GM12878 (cell line): ENCODE measurements around the gene DMXL2. TPM values are rescaled to one million over a fixed set of nuclear protein-coding genes. Genes with fewer than 3 reads are reported as not detected.

Experiments used
- ATAC-seq: fragments of 200-7000 bp; cut with Tn5 transposase; 3 replicates; pipeline ENCODE4 v1.9.1; 2020; ENCODE audit warnings: mild to moderate bottlenecking, moderate library complexity
- BruUV-seq: library from RNA; stranded (reverse); fragments of 400-500 nt; replicated peaks from 2 replicates; lab custom pipeline; 2021; lab: Mats Ljungman, UMichigan
- CTCF ChIA-PET: fragments of 300-600 bp; sonication (Branson Sonifier 250); formaldehyde crosslinking; extraction: SDS; loops from one replicate; lab custom pipeline; 2021; ENCODE audit warnings: inconsistent platforms; lab: Yijun Ruan, JAX
- POLR2A ChIA-PET: fragments of 350-600 bp; formaldehyde crosslinking; extraction: SDS; loops from one replicate; lab custom pipeline; 2021; ENCODE audit warnings: inconsistent platforms; lab: Charles Lee
- RAD21 ChIA-PET: fragments of 300-600 bp; sonication (Branson Sonifier 250); formaldehyde crosslinking; loops from one replicate; lab custom pipeline; 2023; ENCODE audit warnings: antibody characterized with exemption; ENCODE audit not compliant: unreplicated experiment; lab: Charles Lee
- SMC1A ChIA-PET: fragments of 300-600 bp; sonication (Branson Sonifier 250); formaldehyde crosslinking; loops from one replicate; lab custom pipeline; 2023; ENCODE audit not compliant: unreplicated experiment, uncharacterized antibody; lab: Charles Lee
- DNase-seq: peaks from one replicate; pipeline ENCODE4 v3.0.0-alpha.2; 2011; ENCODE audit warnings: low read depth, low spot score
- FAIRE-seq: peaks from 3 replicates; lab custom pipeline; 2011; peaks lifted over from hg19 to GRCh38; lab: Jason Lieb, UNC
- H2AFZ ChIP-seq: 2 replicates; pipeline ENCODE4 v1.6.0; 2011; ENCODE audit warnings: low read depth, low read length, control low read depth; ENCODE audit not compliant: control insufficient read depth
- H3K27ac ChIP-seq: 2 replicates; pipeline ENCODE4 v1.5.1; 2011; ENCODE audit warnings: control low read depth; ENCODE audit not compliant: control insufficient read depth, insufficient read depth
- H3K27me3 ChIP-seq, 2 experiments: replicated peaks in 1 of 2; 2 replicates each; pipeline versions ENCODE4 v1.6.0 to v1.6.1; 2011; ENCODE audit warnings: low read length in 1 of 2; ENCODE audit not compliant: control insufficient read depth in 2 of 2, insufficient read depth in 2 of 2
- H3K36me3 ChIP-seq, 2 experiments: 2 replicates each; pipeline ENCODE4 v1.5.1; 2011; ENCODE audit warnings: low read length in 1 of 2; ENCODE audit not compliant: control insufficient read depth in 2 of 2, insufficient read depth in 2 of 2
- H3K4me1 ChIP-seq: 2 replicates; pipeline ENCODE4 v1.6.1; 2011; ENCODE audit warnings: mild to moderate bottlenecking, low read length, moderate library complexity, mixed read lengths; ENCODE audit not compliant: control insufficient read depth, insufficient read depth
- H3K4me2 ChIP-seq: 2 replicates; pipeline ENCODE4 v1.6.0; 2011; ENCODE audit warnings: control low read depth; ENCODE audit not compliant: control insufficient read depth, insufficient read depth
- H3K4me3 ChIP-seq: fragments of 200-600 bp; sonication (generic); 2 replicates; pipeline ENCODE4 v1.5.1; 2016
- H3K79me2 ChIP-seq: 2 replicates; pipeline ENCODE4 v1.6.0; 2011; ENCODE audit warnings: low read length; ENCODE audit not compliant: control insufficient read depth, insufficient read depth
- H3K9ac ChIP-seq: 2 replicates; pipeline ENCODE4 v1.8.0; 2011; ENCODE audit warnings: low read length, control low read depth, mixed read lengths; ENCODE audit not compliant: control insufficient read depth, insufficient read depth
- H3K9me3 ChIP-seq: replicated peaks from 3 replicates; pipeline ENCODE4 v1.5.1; 2011; ENCODE audit warnings: mild to moderate bottlenecking, low read length; ENCODE audit not compliant: control insufficient read depth, insufficient read depth
- H4K20me1 ChIP-seq: 2 replicates; pipeline ENCODE4 v1.6.0; 2011; ENCODE audit not compliant: control insufficient read depth, insufficient read depth
- BACH1 ChIP-seq: fragments of 450-650 bp; IDR thresholded peaks from 2 replicates; pipeline ENCODE4 v1.6.1; 2017; ENCODE audit warnings: mild to moderate bottlenecking, borderline replicate concordance
- BHLHE40 ChIP-seq, 2 experiments: fragments of 450-650 bp in 1 of 2; IDR thresholded peaks; 2 replicates each; pipeline ENCODE4 v1.6.1; 2011 to 2017; ENCODE audit warnings: low read depth in 2 of 2, borderline replicate concordance in 1 of 2, improper control_type of control experiment in 1 of 2, low read length in 1 of 2, mild to moderate bottlenecking in 1 of 2
- CEBPB ChIP-seq, 2 experiments: fragments of 150-350 bp in 1 of 2; IDR thresholded peaks; 2 replicates each; pipeline ENCODE4 v1.6.1; 2012 to 2014; ENCODE audit warnings: low read depth in 2 of 2, low read length in 2 of 2, borderline replicate concordance in 1 of 2, inconsistent platforms in 1 of 2
- E2F4 ChIP-seq: IDR thresholded peaks from 2 replicates; pipeline ENCODE4 v1.6.1; 2012; ENCODE audit warnings: low read depth, low read length, improper control_type of control experiment
- MLLT1 ChIP-seq: fragments of 450-650 bp; IDR thresholded peaks from 2 replicates; pipeline ENCODE4 v1.6.1; 2016; ENCODE audit warnings: mild to moderate bottlenecking
- PAX5 ChIP-seq: IDR thresholded peaks from 2 replicates; pipeline ENCODE4 v1.6.1; 2011; ENCODE audit warnings: low read depth, low read length, borderline replicate concordance
- PBX3 ChIP-seq: IDR thresholded peaks from 2 replicates; pipeline ENCODE4 v1.6.1; 2011; ENCODE audit warnings: mild to moderate bottlenecking, low read depth, low read length, moderate library complexity; ENCODE audit not compliant: insufficient replicate concordance
- POU2F2 ChIP-seq: IDR thresholded peaks from 3 replicates; pipeline ENCODE4 v1.6.1; 2011; ENCODE audit warnings: low read depth, mild to moderate bottlenecking, low read length, borderline replicate concordance
- RFX5 ChIP-seq: IDR thresholded peaks from 2 replicates; pipeline ENCODE4 v1.6.1; 2011; ENCODE audit warnings: low read depth, low read length, improper control_type of control experiment
- SMAD5 ChIP-seq: IDR thresholded peaks from 2 replicates; pipeline ENCODE4 v1.6.1; 2016; ENCODE audit warnings: antibody characterized with exemption, low read depth
- SPI1 ChIP-seq: IDR thresholded peaks from 2 replicates; pipeline ENCODE4 v1.6.1; 2011; ENCODE audit warnings: low read depth, mild to moderate bottlenecking, low read length, moderate library complexity, borderline replicate concordance; ENCODE audit not compliant: insufficient read depth
- STAT1 ChIP-seq: fragments of 450-650 bp; conservative IDR thresholded peaks from 2 replicates; pipeline ENCODE4 v1.6.1; 2014; ENCODE audit warnings: antibody characterized with exemption, mild to moderate bottlenecking
- SUZ12 ChIP-seq: fragments of 200-600 bp; sonication (generic); IDR thresholded peaks from one replicate; pipeline ENCODE4 v1.6.1; 2018; ENCODE audit warnings: antibody characterized with exemption, mild to moderate bottlenecking; ENCODE audit not compliant: unreplicated experiment
- ZBTB40 ChIP-seq: fragments of 450-650 bp; IDR thresholded peaks from 2 replicates; pipeline ENCODE4 v1.6.1; 2016; ENCODE audit warnings: mild to moderate bottlenecking, moderate library complexity, borderline replicate concordance
- WGBS: methylation state at CpG from one replicate; pipeline ENCODE4 v1.1.6; 2016; ENCODE audit warnings: low lambda C conversion rate; ENCODE audit not compliant: insufficient replicate concordance, insufficient coverage; ENCODE audit errors: missing lambda C conversion rate; 5-methylcytosine and 5-hydroxymethylcytosine counted together
- in situ Hi-C: fragments of 300-500 bp; cut with MboI; formaldehyde crosslinking; loops from 9 replicates; pipeline ENCODE4 v1.14.3; 2018; ENCODE audit warnings: mixed read lengths
- intact Hi-C: fragments of 100-400 bp; cut with micrococcal nuclease; formaldehyde crosslinking; loops from one replicate; pipeline ENCODE4 v1.14.2; 2022; ENCODE audit not compliant: unreplicated experiment
- polyA plus RNA-seq, 11 experiments: library from polyadenylated mRNA; depleted of rRNA in 4 of 11; unstranded in 6 of 11; stranded (reverse) in 5 of 11; fragments of >200 nt; fragmentation: Nextera tagmentation in 4 of 11; fragmentation: Illumina TruSeq in 1 of 11; extraction: Ambion mirVana in 4 of 11; extraction: Trizol in 1 of 11; gene quantifications; 1 replicate in 1 of 11; 2 replicates in 10 of 11; pipeline versions ENCODE4 v1.2.1 to v1.2.3, GENCODE V29; 2011 to 2016; ENCODE audit warnings: inconsistent platforms in 2 of 11, missing spikeins in 2 of 11, low read depth in 1 of 11
- total RNA-seq, 4 experiments: library from RNA; depleted of rRNA in 3 of 4; stranded (reverse); fragments of >200 nt in 3 of 4; fragmentation: Illumina TruSeq in 1 of 4; extraction: Trizol in 1 of 4; gene quantifications; 2 replicates each; pipeline versions ENCODE4 v1.2.1 to v1.2.3, GENCODE V29; 2013 to 2021

The DMXL2 gene
- total and polyA plus RNA-seq, 10 of the 15 experiments (the other 5 are each of a cell fraction or from before 2014, with no cell fraction given), result 8.5 to 32.1 (median 22.0) TPM

GRCh38 chr15:51475736-51476135, 146.8 kb downstream of the DMXL2 start (continued):
- TF ChIP-seq E2F4, result no peak
- no peak for TF ChIP-seq POU2F2

GRCh38 chr15:51470512-51470911, 152.1 kb downstream of the DMXL2 start:
- ATAC-seq (no peak), FAIRE-seq (no peak), DNase-seq (no peak)
- intact Hi-C loops, result no loop called here
- no peaks in the 10 kb centered on the region for H3K36me3 ChIP-seq
- in situ Hi-C loops, result no loop called here
- no peaks in the 10 kb centered on the region for H4K20me1 ChIP-seq
- no peak overlapping the region for H3K4me2 ChIP-seq
- POLR2A ChIA-PET, result no interaction called here
- CTCF ChIA-PET, result no interaction called here
- no peak overlapping the region for H3K4me3 ChIP-seq
- 92% methylated on average over 5 of the region's 5 CpGs for WGBS
- RAD21 ChIA-PET, result no interaction called here
- no peaks in the 10 kb centered on the region for H3K79me2 ChIP-seq
- H3K27me3 ChIP-seq, result no peaks in the 10 kb centered on the region
- SMC1A ChIA-PET, result no interaction called here
- no peak overlapping the region for H3K9ac ChIP-seq
- H2AFZ ChIP-seq, result no peak overlapping the region
- H3K27ac ChIP-seq, result no peak overlapping the region
- BruUV-seq, result no TSS peak
- no peaks in the 10 kb centered on the region for H3K4me1 ChIP-seq
- no peaks in the 10 kb centered on the region for H3K9me3 ChIP-seq
- no peak for TF ChIP-seq CEBPB (IDR thresholded peaks at IDR 0.05; ENCODE audit: borderline replicate concordance in 1 of 2, low read depth in 2 of 2, low read length in 2 of 2)
- TF ChIP-seq BACH1, result no peak
- TF ChIP-seq ZBTB40, result no peak
- TF ChIP-seq BHLHE40 (IDR thresholded peaks at IDR 0.05; ENCODE audit: borderline replicate concordance in 1 of 2, low read depth in 2 of 2, low read length in 1 of 2), result no peak
- TF ChIP-seq PBX3, result no peak
- TF ChIP-seq SMAD5, result no peak
- TF ChIP-seq STAT1, result no peak
- TF ChIP-seq PAX5, result no peak
- TF ChIP-seq MLLT1, result no peak
- TF ChIP-seq SUZ12, result no peak
- no peak for TF ChIP-seq RFX5
- no peak for TF ChIP-seq SPI1
